Measurements from ENCODE around the gene HERC2.
"Not testable (repeated sequence)": the region's sequence is repeated elsewhere in the genome, so short reads cannot be mapped to it uniquely, and the experiment has no call there.

HERC2 gene

DNA sequence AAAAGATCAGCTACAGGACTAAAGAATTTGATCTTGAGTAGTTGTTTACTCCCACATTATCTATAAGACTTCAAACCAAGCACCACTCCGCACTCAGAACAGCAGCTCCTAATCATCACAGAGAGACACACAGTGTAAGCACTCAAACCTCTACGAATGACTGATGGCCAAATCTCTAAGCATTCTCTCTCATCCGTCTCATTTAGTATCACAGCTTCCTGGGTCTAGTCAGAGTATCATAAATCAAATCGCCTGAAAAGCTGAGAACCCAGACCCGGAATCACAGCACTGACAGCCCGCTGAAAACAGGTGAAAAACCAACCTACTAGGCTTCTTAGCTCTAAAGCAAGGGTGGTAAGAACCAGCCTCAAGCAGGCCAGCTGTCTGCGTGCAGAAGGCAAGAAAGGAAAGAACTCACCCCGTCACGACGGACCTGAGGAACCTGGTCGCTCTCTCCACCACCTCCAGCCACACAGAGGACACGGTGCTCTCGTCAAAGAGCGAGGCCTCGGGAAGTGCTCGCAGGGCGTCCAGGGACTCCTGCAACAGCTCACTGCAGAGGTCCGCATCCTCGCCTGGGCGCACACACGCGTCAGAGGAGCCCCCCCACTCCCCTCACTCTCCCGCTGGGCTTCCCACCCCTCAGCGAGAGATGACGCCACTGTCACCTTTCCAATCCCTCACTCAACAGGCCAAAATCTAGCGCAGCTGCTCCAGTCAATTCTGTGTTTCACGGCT, 47.9 kb downstream of the HERC2 start:
- in situ Hi-C loops (cut with HindIII; ENCODE audit: low sequenced_read_pairs), result no loop called here

- in situ Hi-C loops (cut with HindIII; ENCODE audit: low sequenced_read_pairs), result no loop called here
These were observed 48.5 kb downstream of the HERC2 start for GRCh38 chr15:28273468-28273867.

GRCh38 chr15:28272587-28272986, 49.4 kb downstream of the HERC2 start:
- in situ Hi-C loops (cut with HindIII; ENCODE audit: low sequenced_read_pairs), result no loop called here

GRCh38 chr15:28271697-28272260, 50.2 kb downstream of the HERC2 start:
- in situ Hi-C loops (cut with HindIII; ENCODE audit: low sequenced_read_pairs), result no loop called here

- in situ Hi-C loops (cut with HindIII; ENCODE audit: low sequenced_read_pairs), result no loop called here
These were observed 52.9 kb downstream of the HERC2 start for GRCh38 chr15:28269097-28269496.

GRCh38 chr15:28267727-28268126, 54.3 kb downstream of the HERC2 start:
- in situ Hi-C loops (cut with HindIII; ENCODE audit: low sequenced_read_pairs), result no loop called here

DNA sequence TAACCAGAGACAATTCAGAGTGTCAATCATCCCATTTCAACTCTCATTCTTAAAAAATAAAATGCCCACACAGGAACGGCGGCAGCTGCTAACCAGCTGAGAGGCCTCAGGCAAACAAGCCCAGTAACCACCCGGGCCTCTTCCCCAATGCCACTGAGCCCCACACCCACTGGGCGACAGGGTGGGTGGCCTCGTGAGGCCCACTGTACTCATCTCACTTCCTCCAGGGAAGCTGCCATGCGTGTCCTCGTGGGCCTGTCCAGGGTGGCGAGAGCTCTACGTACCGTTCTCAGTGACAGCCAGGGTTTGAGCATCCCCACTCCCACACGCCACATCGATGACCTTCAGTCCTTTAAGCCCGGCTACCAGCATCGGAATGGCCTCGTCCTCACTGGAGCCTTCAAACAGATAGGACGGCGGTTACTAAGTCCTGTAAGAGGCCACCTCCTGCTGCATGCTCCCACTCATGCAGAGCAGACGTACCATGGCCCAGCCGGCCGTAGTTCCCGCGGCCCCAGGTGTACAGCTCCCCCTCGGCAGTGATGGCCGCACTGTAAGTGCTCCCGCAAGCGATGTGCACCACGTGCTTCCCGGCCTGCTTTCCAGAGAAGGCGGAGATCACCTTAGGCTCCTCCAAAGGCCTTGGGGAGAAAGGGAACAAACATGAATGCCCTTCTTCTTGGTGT, 56.5 kb downstream of the HERC2 start:
- in situ Hi-C loops (cut with HindIII; ENCODE audit: low sequenced_read_pairs), result no loop called here

DNA sequence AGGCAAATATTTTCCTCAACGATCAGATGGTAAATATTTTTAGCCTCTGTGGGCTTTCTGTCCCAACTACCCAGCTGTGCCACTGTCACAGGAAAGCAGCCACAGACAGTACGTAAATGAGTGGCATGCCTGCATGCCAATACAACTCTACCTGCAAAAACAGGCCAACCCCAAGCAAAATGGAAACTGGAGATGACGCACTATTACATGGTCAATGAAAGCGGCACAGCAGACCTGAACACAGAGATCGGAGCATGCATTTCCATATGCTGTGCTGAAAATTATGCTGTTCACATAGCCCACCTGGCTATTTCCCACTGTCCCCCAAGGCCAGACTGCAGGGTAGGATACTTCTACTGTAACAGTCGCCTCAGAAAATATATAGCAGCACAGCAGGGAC, 57.8 kb downstream of the HERC2 start:
- in situ Hi-C loops (cut with HindIII; ENCODE audit: low sequenced_read_pairs), result no loop called here

DNA sequence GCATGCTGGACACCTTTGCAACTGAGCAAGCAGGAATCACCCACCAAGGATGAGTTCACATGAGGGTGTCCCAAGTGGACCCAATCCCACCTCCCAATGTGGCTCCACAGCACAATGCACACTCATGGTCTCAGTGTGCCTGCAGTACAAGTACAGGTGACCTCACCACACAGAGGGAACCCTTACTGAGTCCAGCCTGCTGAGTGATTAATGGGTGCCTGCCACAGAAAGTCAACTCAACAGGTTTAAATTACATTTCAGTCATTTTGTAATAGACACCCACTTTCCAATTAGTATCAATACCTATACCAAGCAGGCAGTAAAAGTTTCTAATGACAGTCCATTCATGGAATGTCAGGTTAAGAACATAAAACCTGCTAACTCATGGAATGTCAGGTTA, 59.5 kb downstream of the HERC2 start:
- in situ Hi-C loops (cut with HindIII; ENCODE audit: low sequenced_read_pairs), result no loop called here

DNA sequence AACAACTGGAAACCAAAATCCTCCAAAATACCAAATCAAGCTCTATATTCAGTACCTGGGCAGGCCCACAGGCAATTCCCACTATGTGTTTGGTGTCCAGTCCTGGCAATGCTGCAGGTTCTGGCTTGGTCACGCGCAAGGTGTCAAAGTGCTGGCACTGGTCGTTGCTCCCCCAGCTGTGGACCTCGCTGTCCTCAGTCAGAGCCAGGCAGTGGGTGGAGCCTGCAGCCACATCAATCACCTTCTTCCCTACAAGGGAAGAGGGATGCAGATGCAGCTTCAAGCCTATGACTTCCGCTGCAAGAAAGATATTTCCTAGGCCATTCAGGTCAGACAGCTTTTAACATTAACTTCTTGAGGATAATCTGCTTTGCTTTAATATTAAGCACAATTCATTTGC, 61.3 kb downstream of the HERC2 start:
- in situ Hi-C loops (cut with HindIII; ENCODE audit: low sequenced_read_pairs), result no loop called here

GRCh38 chr15:28260317-28260716, 61.7 kb downstream of the HERC2 start:
- in situ Hi-C loops (cut with HindIII; ENCODE audit: low sequenced_read_pairs), result no loop called here

- in situ Hi-C loops (cut with HindIII; ENCODE audit: low sequenced_read_pairs), result no loop called here
These were observed 66.0 kb downstream of the HERC2 start for GRCh38 chr15:28255965-28256364.

GRCh38 chr15:28252831-28253230, 69.1 kb downstream of the HERC2 start:
- in situ Hi-C loops (cut with HindIII; ENCODE audit: low sequenced_read_pairs), result no loop called here

DNA sequence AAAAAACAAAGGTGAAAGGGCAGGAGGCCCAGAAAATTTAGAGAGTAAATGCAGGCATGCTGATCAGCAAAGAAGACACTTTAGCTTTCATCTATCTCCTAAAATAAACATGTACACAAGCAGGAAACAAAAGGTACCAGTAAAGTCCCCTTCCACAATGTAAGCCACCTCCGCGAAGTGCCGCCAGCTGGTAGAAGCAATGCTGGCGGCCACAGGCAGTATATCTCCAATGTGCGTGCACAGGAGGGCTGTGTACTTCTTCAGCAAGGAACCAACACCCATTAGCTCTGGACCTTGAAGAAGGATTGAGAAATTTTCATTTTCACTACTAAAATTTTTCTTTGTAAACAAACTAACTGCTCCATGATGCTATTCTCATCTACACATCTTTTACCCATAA, 75.4 kb downstream of the HERC2 start:
- in situ Hi-C loops (cut with HindIII; ENCODE audit: low sequenced_read_pairs), result no loop called here

GRCh38 chr15:28243901-28244300, 78.1 kb downstream of the HERC2 start:
- in situ Hi-C loops (cut with HindIII; ENCODE audit: low sequenced_read_pairs), result no loop called here

- in situ Hi-C loops (cut with HindIII; ENCODE audit: low sequenced_read_pairs), result no loop called here
These were observed 78.6 kb downstream of the HERC2 start for GRCh38 chr15:28243399-28243798.

- in situ Hi-C loops (cut with HindIII; ENCODE audit: low sequenced_read_pairs), result not testable (repeated sequence)
These were observed 83.7 kb downstream of the HERC2 start for GRCh38 chr15:28238296-28238695.

- in situ Hi-C loops (cut with HindIII; ENCODE audit: low sequenced_read_pairs), result not testable (repeated sequence)
These were observed 90.2 kb downstream of the HERC2 start for GRCh38 chr15:28231743-28232142.

- in situ Hi-C loops (cut with HindIII; ENCODE audit: low sequenced_read_pairs), result not testable (repeated sequence)
These were observed 90.6 kb downstream of the HERC2 start for GRCh38 chr15:28231336-28231735.

DNA sequence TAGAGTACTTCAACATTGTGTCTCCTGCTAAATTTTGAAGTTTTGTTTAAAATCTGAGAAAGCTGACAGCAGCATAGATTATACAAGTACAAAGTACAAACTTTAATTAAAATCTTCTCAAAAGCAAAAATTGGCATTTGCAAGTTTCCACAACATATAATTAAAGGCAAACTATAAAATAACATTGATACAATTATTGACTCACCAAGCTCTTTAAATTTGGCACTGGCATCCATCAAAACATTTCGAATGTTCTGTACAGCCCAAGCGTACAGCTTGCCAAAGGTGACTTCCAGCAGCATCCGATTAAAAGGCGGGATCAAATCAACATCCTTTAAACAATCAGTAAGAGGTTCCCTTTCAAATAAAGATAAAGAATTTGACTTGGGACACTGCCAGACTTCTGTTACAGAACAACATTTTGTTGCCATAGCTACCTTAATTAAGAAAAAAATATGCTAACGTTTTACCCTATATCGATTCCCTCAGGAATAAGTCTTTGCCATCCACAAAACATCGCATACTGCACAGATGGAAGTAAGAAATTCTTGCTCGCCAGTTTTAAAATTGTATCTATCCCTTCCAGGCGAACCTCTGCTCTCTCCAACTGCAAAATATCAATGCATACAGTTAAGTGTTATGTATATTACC, 92.9 kb downstream of the HERC2 start:
- in situ Hi-C loops (cut with HindIII; ENCODE audit: low sequenced_read_pairs), result not testable (repeated sequence)

- in situ Hi-C loops (cut with HindIII; ENCODE audit: low sequenced_read_pairs), result no loop called here
These were observed 93.9 kb downstream of the HERC2 start for GRCh38 chr15:28228096-28228495.

- in situ Hi-C loops (cut with HindIII; ENCODE audit: low sequenced_read_pairs), result not testable (repeated sequence)
These were observed 94.7 kb downstream of the HERC2 start for GRCh38 chr15:28227303-28227702.
